Measurements from ENCODE around the gene EDN1.

EDN1 gene

DNA sequence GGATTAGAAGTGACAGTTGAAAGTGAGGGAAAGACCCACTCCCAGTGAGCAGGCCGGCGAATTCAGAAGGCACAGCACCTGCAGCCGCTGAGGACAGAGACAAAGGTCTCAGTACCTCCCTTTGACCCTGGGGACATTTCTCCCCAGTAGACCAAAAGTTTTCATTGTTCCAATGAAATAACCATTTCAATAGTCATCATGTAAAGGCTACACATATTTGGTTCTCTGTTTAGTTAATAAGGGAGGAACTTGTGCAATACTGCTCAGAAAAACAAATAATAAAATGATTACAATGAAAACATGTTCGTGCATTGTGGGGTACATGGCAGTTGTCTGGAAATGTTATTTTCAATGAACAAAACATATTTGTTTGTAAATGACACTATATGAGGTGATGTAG, 52.5 kb downstream of the EDN1 start:
- Histone ChIP-seq H3K36me3 (no peaks in the 10 kb centered on the region), H3K4me1 (peaks cover 18 to 38% (median 29%) of the 10 kb centered on the region in 10 experiments), H3K4me2 (peak overlapping the region in 10 of 11 experiments; percentile 49 to 84 (median 72); a peak in 16 of 22 replicates), H4K20me1 (no peaks in the 10 kb centered on the region), H3K27me3 (no peaks in the 10 kb centered on the region), H3K9ac (no peak overlapping the region), H3K4me3 (no peak overlapping the region), H3K27ac (0 out of 22 replicates have a peak overlapping the region, but pooled peaks of 1 of the 11 experiments have one; percentile 9), H3K9me3 (replicated peaks in 1 of 11) (peaks cover 0 to 9% (median 0%) of the 10 kb centered on the region in 11 experiments; a peak in 6 of 22 replicates)
- no peak for TF ChIP-seq Cebpa-rat (IDR thresholded peaks at IDR 0.05)

DNA sequence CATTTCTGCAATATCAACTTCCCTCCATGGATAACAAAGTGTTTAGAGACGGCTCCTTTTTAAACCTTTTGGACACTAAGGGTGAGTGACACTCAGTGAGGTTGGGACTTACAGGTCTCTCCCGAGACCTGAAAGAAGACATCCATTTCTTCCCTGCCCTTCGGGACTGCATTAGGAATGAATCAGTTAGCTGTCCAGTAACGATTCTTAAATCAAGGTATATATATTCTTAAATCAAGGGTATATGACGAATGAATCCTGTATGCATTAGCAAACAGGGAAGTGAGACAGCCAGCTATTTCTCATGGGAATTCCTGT, 52.9 kb downstream of the EDN1 start:
- 0 out of 22 replicates have a peak, but pooled peaks of 1 of the 11 experiments have one; percentile 19 for TF ChIP-seq Cebpa-rat (IDR thresholded peaks at IDR 0.05)
- Histone ChIP-seq H3K9ac (no peak overlapping the region), H3K27me3 (no peaks in the 10 kb centered on the region), H3K4me1 (peaks cover 18 to 38% (median 29%) of the 10 kb centered on the region in 10 experiments), H3K36me3 (no peaks in the 10 kb centered on the region), H4K20me1 (no peaks in the 10 kb centered on the region), H3K9me3 (replicated peaks in 1 of 11) (peaks cover 0 to 5% (median 0%) of the 10 kb centered on the region in 11 experiments; a peak in 3 of 22 replicates), H3K4me2 (peak overlapping the region; percentile 49 to 84 (median 70)), H3K4me3 (no peak overlapping the region), H3K27ac (0 out of 22 replicates have a peak overlapping the region, but pooled peaks of 1 of the 11 experiments have one; percentile 9)

DNA sequence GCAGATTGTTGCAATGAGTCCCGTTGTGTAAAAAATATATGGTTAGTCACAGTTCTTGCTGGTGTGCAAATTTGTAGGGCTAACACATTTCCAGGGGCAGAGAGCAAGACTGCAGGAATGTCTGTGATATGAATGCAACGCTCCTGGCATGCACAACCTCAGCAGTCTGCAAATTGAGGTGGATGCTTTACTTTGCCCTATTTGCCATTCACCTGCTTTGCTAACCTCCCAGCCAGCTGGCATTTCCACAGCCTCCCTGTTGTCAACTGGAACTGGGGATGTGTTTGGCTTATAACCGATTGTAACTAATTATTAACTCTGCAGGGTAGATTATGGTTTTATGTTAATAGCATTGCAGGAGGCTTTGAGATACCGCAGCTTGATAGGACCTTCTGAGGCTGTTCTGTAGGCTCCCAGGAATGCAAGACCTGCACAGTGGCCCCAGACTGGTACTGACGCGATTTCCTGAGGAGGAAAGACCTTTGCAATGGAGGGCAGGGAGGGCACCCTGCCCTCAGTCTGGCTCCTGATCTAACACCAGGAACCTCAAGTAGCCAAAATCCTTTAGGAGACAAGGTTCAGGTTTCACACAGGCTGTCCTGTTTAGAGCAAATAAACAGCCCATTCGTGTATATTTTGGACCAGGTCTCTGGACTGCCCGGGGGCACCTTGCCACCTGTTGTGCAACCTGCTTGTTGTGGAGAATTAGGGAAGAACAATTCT, 53.4 kb downstream of the EDN1 start:
- TF ChIP-seq Cebpa-rat (IDR thresholded peaks at IDR 0.05), result no peak
- H3K27me3 ChIP-seq, result no peaks in the 10 kb centered on the region
- H3K27ac ChIP-seq, result peak overlapping the region in 2 of 11 experiments; percentile 3 to 10; a peak in 3 of 22 replicates
- H3K9me3 ChIP-seq (replicated peaks in 1 of 11), result peaks cover 0 to 4% (median 0%) of the 10 kb centered on the region in 11 experiments; a peak in 3 of 22 replicates
- H3K36me3 ChIP-seq, result no peaks in the 10 kb centered on the region
- H4K20me1 ChIP-seq, result no peaks in the 10 kb centered on the region
- no peak overlapping the region; a peak in 1 of 20 replicates for H3K4me3 ChIP-seq
- peaks cover 18 to 38% (median 29%) of the 10 kb centered on the region in 10 experiments for H3K4me1 ChIP-seq
- no peak overlapping the region for H3K9ac ChIP-seq
- H3K4me2 ChIP-seq, result peak overlapping the region; percentile 49 to 84 (median 70)

DNA sequence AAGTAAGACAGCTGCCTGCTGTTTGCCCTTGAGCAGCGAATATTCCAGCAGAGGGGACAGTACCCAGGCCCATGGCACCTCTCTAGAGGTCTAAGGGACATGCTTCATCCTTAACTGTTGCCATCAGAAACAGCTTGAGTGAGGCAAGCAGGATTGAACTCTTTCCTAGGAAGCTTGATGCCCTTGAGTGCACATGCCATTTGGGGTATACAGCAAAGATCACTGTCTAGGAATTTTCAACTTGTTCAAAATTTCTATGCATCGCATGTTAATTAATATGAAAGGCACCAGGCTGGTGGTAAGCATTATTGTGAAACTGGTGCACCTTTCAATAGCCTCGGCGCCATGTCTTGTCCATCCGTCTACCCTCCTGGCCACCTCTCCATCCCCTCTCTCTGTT, 54.1 kb downstream of the EDN1 start:
- Histone ChIP-seq H3K4me2 (peak overlapping the region; percentile 49 to 84 (median 70); a peak in 18 of 22 replicates), H3K4me1 (peaks cover 18 to 38% (median 29%) of the 10 kb centered on the region in 10 experiments), H3K9ac (no peak overlapping the region), H3K9me3 (replicated peaks in 1 of 11) (peaks cover 0 to 8% (median 0%) of the 10 kb centered on the region in 11 experiments; a peak in 3 of 22 replicates), H3K4me3 (no peak overlapping the region), H3K36me3 (no peaks in the 10 kb centered on the region), H3K27ac (peak overlapping the region in 1 of 11 experiments; percentile 3; a peak in 1 of 22 replicates), H4K20me1 (no peaks in the 10 kb centered on the region), H3K27me3 (no peaks in the 10 kb centered on the region)
- no peak for TF ChIP-seq Cebpa-rat (IDR thresholded peaks at IDR 0.05)

DNA sequence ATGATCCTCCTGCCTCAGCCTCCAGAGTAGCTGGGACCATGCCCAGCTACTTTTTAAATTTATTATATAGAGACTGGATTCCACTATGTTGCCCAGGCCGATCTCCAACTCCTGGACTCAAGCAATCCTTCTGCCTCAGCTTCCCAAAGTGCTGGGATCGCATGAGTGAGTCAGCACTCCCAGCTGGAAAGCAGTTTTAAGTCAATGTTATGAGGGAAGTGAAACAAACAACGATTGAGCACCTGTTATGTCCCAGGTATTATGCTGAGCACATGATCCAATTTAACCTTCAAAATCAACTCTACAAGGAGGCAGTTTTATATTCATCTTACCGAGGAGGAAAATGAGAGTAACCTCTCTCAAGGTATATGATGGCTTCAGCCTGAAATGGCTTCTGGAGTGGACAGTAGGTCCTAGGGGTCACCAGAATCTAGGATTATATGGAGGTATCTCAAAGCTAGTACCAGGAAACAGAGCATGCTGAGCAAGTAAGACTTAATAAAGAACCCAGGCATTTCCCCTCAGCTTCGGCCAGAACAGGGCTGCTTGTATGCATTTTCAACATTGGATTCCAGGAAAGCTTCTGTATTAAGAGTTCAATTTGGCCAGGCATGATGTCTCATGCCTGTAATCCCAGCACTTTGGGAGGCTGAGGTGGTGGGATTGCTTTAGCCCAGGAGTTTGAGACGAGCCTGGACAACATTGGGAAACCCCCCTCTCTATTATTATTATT, 55.0 kb downstream of the EDN1 start:
- no peaks in the 10 kb centered on the region for H3K27me3 ChIP-seq
- H3K27ac ChIP-seq, result no peak overlapping the region
- H3K36me3 ChIP-seq, result no peaks in the 10 kb centered on the region
- H3K9me3 ChIP-seq (replicated peaks in 1 of 11), result peaks cover 0 to 11% (median 3%) of the 10 kb centered on the region in 11 experiments; a peak in 8 of 22 replicates
- H3K4me2 ChIP-seq, result no peak overlapping the region
- TF ChIP-seq Cebpa-rat (IDR thresholded peaks at IDR 0.05), result no peak
- no peak overlapping the region for H3K9ac ChIP-seq
- no peaks in the 10 kb centered on the region for H4K20me1 ChIP-seq
- peaks cover 18 to 38% (median 29%) of the 10 kb centered on the region in 10 experiments for H3K4me1 ChIP-seq
- no peak overlapping the region for H3K4me3 ChIP-seq

DNA sequence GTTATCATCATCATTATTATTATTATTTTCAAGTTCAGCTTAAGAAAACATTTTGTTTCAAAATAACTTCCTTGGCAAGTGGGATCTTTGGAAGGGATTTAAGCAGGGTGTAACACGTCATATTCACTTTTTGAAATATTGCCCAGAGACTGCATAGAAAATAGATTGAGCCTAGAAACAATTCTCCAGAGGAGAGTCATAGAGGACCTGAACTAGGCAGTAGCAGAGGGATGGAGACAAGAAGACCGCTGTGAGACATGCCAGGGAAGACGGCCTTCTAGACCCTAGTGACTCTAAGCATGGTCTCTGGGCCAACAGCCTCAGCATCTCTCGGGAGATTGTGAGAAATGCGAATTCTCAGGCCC, 55.5 kb downstream of the EDN1 start:
- H3K4me1 ChIP-seq, result peaks cover 18 to 38% (median 29%) of the 10 kb centered on the region in 10 experiments
- no peak for TF ChIP-seq Cebpa-rat (IDR thresholded peaks at IDR 0.05)

More for the DNA sequence above, 55.5 kb downstream of the EDN1 start:
- Histone ChIP-seq H4K20me1 (no peaks in the 10 kb centered on the region), H3K9me3 (replicated peaks in 1 of 11) (peaks cover 4 to 16% (median 8%) of the 10 kb centered on the region in 11 experiments; a peak in 20 of 22 replicates), H3K9ac (no peak overlapping the region), H3K27ac (no peak overlapping the region), H3K27me3 (no peaks in the 10 kb centered on the region), H3K36me3 (no peaks in the 10 kb centered on the region), H3K4me3 (no peak overlapping the region), H3K4me2 (no peak overlapping the region)

Data from BLaER1 treated with 17β-estradiol and CSF1 and Interleukin-3, amounts not matched to agents 10 nM and 100 nM (cell line).